Liver (tissue), 9 donors: Measurements from ENCODE around the gene SALL1. TPM values are rescaled to one million over a fixed set of nuclear protein-coding genes. Genes with fewer than 3 reads are reported as not detected.

Experiments used
- DNase-seq: peaks from one replicate; pipeline ENCODE4 v3.0.0-alpha.2; 2017; ENCODE audit warnings: low spot score
- H3K27ac ChIP-seq, 2 donors: one replicate each; pipeline ENCODE4 v1.7.0; 2013; ENCODE audit warnings: inconsistent platforms in 2 of 2, low read length in 2 of 2, control low read depth in 1 of 2, low read depth in 1 of 2, mild to moderate bottlenecking in 1 of 2
- H3K27me3 ChIP-seq, 4 donors: one replicate each; pipeline versions ENCODE4 v1.6.1 to v1.7.0; 2013; ENCODE audit warnings: low read length in 3 of 4, inconsistent platforms in 1 of 4, mild to moderate bottlenecking in 1 of 4, moderate library complexity in 1 of 4; ENCODE audit not compliant: control insufficient read depth in 4 of 4, insufficient read depth in 4 of 4
- H3K36me3 ChIP-seq, 4 donors: one replicate each; pipeline versions ENCODE4 v1.6.1 to v1.7.0; 2013; ENCODE audit warnings: low read length in 3 of 4, mild to moderate bottlenecking in 3 of 4, low read depth in 1 of 4, moderate library complexity in 1 of 4; ENCODE audit not compliant: control insufficient read depth in 4 of 4, insufficient read depth in 3 of 4
- H3K4me1 ChIP-seq, 4 donors: one replicate each; pipeline versions ENCODE4 v1.6.1 to v1.7.0; 2013; ENCODE audit warnings: low read length in 3 of 4, mild to moderate bottlenecking in 3 of 4, moderate library complexity in 1 of 4; ENCODE audit not compliant: control insufficient read depth in 4 of 4, insufficient read depth in 4 of 4
- H3K4me3 ChIP-seq, 3 donors: one replicate each; pipeline versions ENCODE4 v1.6.1 to v1.7.0; 2013; ENCODE audit warnings: low read length in 3 of 3, control low read depth in 1 of 3, low read depth in 1 of 3, mild to moderate bottlenecking in 1 of 3
- H3K9ac ChIP-seq, 2 donors: one replicate each; pipeline ENCODE4 v1.7.0; 2013; ENCODE audit warnings: low read length in 2 of 2, mild to moderate bottlenecking in 2 of 2, moderate library complexity in 2 of 2, control low read depth in 1 of 2, low read depth in 1 of 2
- H3K9me3 ChIP-seq, 4 donors: one replicate each; pipeline versions ENCODE4 v1.6.1 to v1.7.0; 2013; ENCODE audit warnings: low read length in 3 of 4; ENCODE audit not compliant: control insufficient read depth in 4 of 4
- EGR1 ChIP-seq, 2 donors: IDR thresholded peaks; 2 replicates each; pipeline ENCODE4 v1.6.1; 2016 to 2018; ENCODE audit warnings: antibody characterized with exemption in 2 of 2, low read depth in 2 of 2
- FOXA1 ChIP-seq: IDR thresholded peaks from 2 replicates; pipeline ENCODE4 v1.6.1; 2016; ENCODE audit warnings: antibody characterized with exemption
- FOXA2 ChIP-seq: IDR thresholded peaks from 2 replicates; pipeline ENCODE4 v1.6.1; 2016; ENCODE audit warnings: antibody characterized with exemption
- GABPA ChIP-seq, 2 donors: IDR thresholded peaks in 1 of 2; conservative IDR thresholded peaks in 1 of 2; 2 replicates each; pipeline ENCODE4 v1.6.1; 2016; ENCODE audit warnings: antibody characterized with exemption in 2 of 2, mild to moderate bottlenecking in 1 of 2, moderate library complexity in 1 of 2
- HNF4A ChIP-seq, 2 donors: conservative IDR thresholded peaks; 2 replicates each; pipeline ENCODE4 v1.6.1; 2016; ENCODE audit warnings: antibody characterized with exemption in 2 of 2, mild to moderate bottlenecking in 2 of 2
- HNF4G ChIP-seq: IDR thresholded peaks from 2 replicates; pipeline ENCODE4 v1.6.1; 2016; ENCODE audit warnings: antibody characterized with exemption
- JUND ChIP-seq, 2 donors: IDR thresholded peaks; 2 replicates each; pipeline ENCODE4 v1.6.1; 2016; ENCODE audit warnings: antibody characterized with exemption in 2 of 2
- NR2F2 ChIP-seq: IDR thresholded peaks from 2 replicates; pipeline ENCODE4 v1.6.1; 2016; ENCODE audit warnings: antibody characterized with exemption
- RAD21 ChIP-seq, 2 donors: IDR thresholded peaks; 2 replicates each; pipeline ENCODE4 v1.6.1; 2016; ENCODE audit warnings: antibody characterized with exemption in 2 of 2, mild to moderate bottlenecking in 2 of 2
- RXRA ChIP-seq, 2 donors: IDR thresholded peaks; 2 replicates each; pipeline ENCODE4 v1.6.1; 2017 to 2018; ENCODE audit warnings: antibody characterized with exemption in 2 of 2, mild to moderate bottlenecking in 1 of 2
- SP1 ChIP-seq: IDR thresholded peaks from 2 replicates; pipeline ENCODE4 v1.6.1; 2018; ENCODE audit warnings: antibody characterized with exemption, mild to moderate bottlenecking
- TAF1 ChIP-seq: conservative IDR thresholded peaks from 2 replicates; pipeline ENCODE4 v1.6.1; 2016; ENCODE audit warnings: antibody characterized with exemption, mild to moderate bottlenecking
- YY1 ChIP-seq: IDR thresholded peaks from 2 replicates; pipeline ENCODE4 v1.6.1; 2016; ENCODE audit warnings: antibody characterized with exemption, mild to moderate bottlenecking
- WGBS: extraction: QIAGEN DNeasy Blood & Tissue Kit; methylation state at CpG from one replicate; pipeline ENCODE4 v1.1.7; 2013; 5-methylcytosine and 5-hydroxymethylcytosine counted together
- polyA plus RNA-seq, 2 donors: library from polyadenylated mRNA; stranded (reverse) in 1 of 2; unstranded in 1 of 2; fragments of 200-250 nt in 1 of 2; fragments of >200 nt in 1 of 2; fragmentation: Nextera tagmentation in 1 of 2; extraction: Ambion mirVana in 1 of 2; gene quantifications; one replicate each; pipeline versions ENCODE4 v1.2.1 to v1.2.3, GENCODE V29; 2013 to 2015
- total RNA-seq, 2 donors: library from RNA; depleted of rRNA; stranded (reverse); fragments of >200 nt; gene quantifications; one replicate each; pipeline ENCODE4 v1.2.3, GENCODE V29; 2014
- TF ChIP-seq, protein P1 (sequence below): fragments of 150-350 bp; IDR thresholded peaks from 2 replicates; pipeline ENCODE4 v1.5.1; 2017; ENCODE audit warnings: improper control_type of control experiment, low read depth, low read length; ENCODE audit not compliant: missing input control
- TF ChIP-seq, protein P2 (sequence below): IDR thresholded peaks from 2 replicates; pipeline ENCODE4 v1.6.1; 2016; ENCODE audit warnings: antibody characterized with exemption, mild to moderate bottlenecking
- TF ChIP-seq, protein P3 (sequence below): IDR thresholded peaks from 2 replicates; pipeline ENCODE4 v1.6.1; 2016; ENCODE audit warnings: antibody characterized with exemption
- TF ChIP-seq, protein P4 (sequence below): IDR thresholded peaks from 2 replicates; pipeline ENCODE4 v1.6.1; 2016; ENCODE audit warnings: antibody characterized with exemption
- TF ChIP-seq, protein P5 (sequence below): IDR thresholded peaks from 2 replicates; pipeline ENCODE4 v1.6.1; 2016; ENCODE audit warnings: antibody characterized with exemption
- donor health status: healthy.
- donor health status: healthy.
- donor health status: healthy.
- donor health status: healthy.
- donor health status: healthy.

SALL1 gene
- total and polyA plus RNA-seq, 4 donors, result 1.8 to 13.4 (median 11.7) TPM

DNA sequence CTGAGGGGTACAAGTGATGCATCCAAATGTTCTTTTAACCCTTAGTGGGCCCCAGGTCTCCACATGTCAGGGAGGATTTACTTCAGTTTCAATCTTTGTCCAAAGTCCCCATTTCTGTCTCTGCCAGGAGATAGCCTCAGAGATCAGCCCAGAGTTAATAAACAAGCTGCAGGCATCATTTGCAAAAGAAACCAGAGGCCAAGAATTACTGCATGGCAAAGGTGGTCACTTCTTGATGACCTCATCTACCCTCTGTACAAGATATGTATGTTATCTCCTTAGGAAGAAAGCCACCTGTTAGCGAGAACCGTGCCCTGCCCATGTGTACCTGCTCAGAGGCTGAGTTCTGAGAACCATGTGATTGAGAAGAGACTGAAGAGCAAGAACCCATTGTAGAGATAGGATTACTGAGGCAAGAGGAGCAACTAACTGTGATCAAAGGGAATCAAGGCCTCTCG, 40.3 kb downstream of the SALL1 start (continued):
- TF ChIP-seq GABPA (IDR thresholded peaks at IDR 0.05 in 1 of 2, conservative IDR thresholded peaks at IDR 0.05 in 1 of 2) (no peak), HNF4G (peak; percentile 19), YY1 (no peak)

DNA sequence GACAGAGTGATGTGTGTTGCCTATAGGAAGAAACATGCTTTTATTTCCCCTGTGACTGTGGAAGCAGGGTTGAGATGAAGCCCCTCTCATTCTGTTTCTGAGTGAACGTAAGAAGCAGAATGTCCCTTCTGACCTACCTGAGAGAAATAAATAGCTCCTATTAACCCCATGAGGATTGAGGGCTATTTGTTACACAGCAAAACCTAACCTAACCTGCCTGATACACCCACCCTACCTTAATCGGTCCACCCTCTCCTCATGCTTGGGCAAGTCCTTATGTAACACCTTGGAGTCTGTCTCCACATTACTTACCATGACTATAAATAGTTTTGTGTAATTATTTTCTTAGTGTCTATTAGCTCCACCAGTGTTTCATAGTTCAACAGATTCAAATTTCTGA, 41.9 kb downstream of the SALL1 start:
- no peaks in the 10 kb centered on the region for H3K27me3 ChIP-seq
- peaks cover 15 to 37% (median 23%) of the 10 kb centered on the region in 4 donors for H3K4me1 ChIP-seq
- H3K4me3 ChIP-seq, result no peak overlapping the region
- H3K9me3 ChIP-seq, result no peaks in the 10 kb centered on the region
- TF ChIP-seq RXRA (IDR thresholded peaks at IDR 0.05), result no peak
- TF ChIP-seq, protein P1, sequence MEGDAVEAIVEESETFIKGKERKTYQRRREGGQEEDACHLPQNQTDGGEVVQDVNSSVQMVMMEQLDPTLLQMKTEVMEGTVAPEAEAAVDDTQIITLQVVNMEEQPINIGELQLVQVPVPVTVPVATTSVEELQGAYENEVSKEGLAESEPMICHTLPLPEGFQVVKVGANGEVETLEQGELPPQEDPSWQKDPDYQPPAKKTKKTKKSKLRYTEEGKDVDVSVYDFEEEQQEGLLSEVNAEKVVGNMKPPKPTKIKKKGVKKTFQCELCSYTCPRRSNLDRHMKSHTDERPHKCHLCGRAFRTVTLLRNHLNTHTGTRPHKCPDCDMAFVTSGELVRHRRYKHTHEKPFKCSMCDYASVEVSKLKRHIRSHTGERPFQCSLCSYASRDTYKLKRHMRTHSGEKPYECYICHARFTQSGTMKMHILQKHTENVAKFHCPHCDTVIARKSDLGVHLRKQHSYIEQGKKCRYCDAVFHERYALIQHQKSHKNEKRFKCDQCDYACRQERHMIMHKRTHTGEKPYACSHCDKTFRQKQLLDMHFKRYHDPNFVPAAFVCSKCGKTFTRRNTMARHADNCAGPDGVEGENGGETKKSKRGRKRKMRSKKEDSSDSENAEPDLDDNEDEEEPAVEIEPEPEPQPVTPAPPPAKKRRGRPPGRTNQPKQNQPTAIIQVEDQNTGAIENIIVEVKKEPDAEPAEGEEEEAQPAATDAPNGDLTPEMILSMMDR, result no peak
- TF ChIP-seq, protein P2, sequence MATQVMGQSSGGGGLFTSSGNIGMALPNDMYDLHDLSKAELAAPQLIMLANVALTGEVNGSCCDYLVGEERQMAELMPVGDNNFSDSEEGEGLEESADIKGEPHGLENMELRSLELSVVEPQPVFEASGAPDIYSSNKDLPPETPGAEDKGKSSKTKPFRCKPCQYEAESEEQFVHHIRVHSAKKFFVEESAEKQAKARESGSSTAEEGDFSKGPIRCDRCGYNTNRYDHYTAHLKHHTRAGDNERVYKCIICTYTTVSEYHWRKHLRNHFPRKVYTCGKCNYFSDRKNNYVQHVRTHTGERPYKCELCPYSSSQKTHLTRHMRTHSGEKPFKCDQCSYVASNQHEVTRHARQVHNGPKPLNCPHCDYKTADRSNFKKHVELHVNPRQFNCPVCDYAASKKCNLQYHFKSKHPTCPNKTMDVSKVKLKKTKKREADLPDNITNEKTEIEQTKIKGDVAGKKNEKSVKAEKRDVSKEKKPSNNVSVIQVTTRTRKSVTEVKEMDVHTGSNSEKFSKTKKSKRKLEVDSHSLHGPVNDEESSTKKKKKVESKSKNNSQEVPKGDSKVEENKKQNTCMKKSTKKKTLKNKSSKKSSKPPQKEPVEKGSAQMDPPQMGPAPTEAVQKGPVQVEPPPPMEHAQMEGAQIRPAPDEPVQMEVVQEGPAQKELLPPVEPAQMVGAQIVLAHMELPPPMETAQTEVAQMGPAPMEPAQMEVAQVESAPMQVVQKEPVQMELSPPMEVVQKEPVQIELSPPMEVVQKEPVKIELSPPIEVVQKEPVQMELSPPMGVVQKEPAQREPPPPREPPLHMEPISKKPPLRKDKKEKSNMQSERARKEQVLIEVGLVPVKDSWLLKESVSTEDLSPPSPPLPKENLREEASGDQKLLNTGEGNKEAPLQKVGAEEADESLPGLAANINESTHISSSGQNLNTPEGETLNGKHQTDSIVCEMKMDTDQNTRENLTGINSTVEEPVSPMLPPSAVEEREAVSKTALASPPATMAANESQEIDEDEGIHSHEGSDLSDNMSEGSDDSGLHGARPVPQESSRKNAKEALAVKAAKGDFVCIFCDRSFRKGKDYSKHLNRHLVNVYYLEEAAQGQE, result no peak
- TF ChIP-seq, protein P3, sequence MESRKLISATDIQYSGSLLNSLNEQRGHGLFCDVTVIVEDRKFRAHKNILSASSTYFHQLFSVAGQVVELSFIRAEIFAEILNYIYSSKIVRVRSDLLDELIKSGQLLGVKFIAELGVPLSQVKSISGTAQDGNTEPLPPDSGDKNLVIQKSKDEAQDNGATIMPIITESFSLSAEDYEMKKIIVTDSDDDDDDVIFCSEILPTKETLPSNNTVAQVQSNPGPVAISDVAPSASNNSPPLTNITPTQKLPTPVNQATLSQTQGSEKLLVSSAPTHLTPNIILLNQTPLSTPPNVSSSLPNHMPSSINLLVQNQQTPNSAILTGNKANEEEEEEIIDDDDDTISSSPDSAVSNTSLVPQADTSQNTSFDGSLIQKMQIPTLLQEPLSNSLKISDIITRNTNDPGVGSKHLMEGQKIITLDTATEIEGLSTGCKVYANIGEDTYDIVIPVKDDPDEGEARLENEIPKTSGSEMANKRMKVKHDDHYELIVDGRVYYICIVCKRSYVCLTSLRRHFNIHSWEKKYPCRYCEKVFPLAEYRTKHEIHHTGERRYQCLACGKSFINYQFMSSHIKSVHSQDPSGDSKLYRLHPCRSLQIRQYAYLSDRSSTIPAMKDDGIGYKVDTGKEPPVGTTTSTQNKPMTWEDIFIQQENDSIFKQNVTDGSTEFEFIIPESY, result no peak
- no peak for TF ChIP-seq FOXA1
- TF ChIP-seq HNF4G, result no peak
- TF ChIP-seq SP1, result no peak
- TF ChIP-seq, protein P4, sequence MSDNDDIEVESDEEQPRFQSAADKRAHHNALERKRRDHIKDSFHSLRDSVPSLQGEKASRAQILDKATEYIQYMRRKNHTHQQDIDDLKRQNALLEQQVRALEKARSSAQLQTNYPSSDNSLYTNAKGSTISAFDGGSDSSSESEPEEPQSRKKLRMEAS, result no peak
- TF ChIP-seq TAF1, result no peak
- TF ChIP-seq RAD21 (IDR thresholded peaks at IDR 0.05), result no peak
- no peak for TF ChIP-seq YY1
- no peak for TF ChIP-seq EGR1 (IDR thresholded peaks at IDR 0.05; ENCODE audit: low read depth in 2 of 2)
- TF ChIP-seq JUND (IDR thresholded peaks at IDR 0.05), result no peak
- no peak for TF ChIP-seq GABPA (IDR thresholded peaks at IDR 0.05 in 1 of 2, conservative IDR thresholded peaks at IDR 0.05 in 1 of 2)
- no peak for TF ChIP-seq NR2F2
- TF ChIP-seq FOXA2, result no peak
- TF ChIP-seq HNF4A (conservative IDR thresholded peaks at IDR 0.05), result no peak
- TF ChIP-seq, protein P5, sequence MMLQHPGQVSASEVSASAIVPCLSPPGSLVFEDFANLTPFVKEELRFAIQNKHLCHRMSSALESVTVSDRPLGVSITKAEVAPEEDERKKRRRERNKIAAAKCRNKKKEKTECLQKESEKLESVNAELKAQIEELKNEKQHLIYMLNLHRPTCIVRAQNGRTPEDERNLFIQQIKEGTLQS, result no peak
- H3K36me3 ChIP-seq, result no peaks in the 10 kb centered on the region
- H3K9ac ChIP-seq, result no peak overlapping the region
- H3K27ac ChIP-seq, result peak overlapping the region; percentile 21 to 65
- 93% methylated on average over 2 of the region's 2 CpGs for WGBS
- no peak for DNase-seq
